Upper lobe of left lung (tissue), 6 donors: Measurements from ENCODE around the gene BRI3BP. TPM values are rescaled to one million over a fixed set of nuclear protein-coding genes. Genes with fewer than 3 reads are reported as not detected.

ENCODE experiments used
- ATAC-seq, 2 donors: fragments of 200-7000 bp; cut with Tn5 transposase; one replicate each; pipeline ENCODE4 v1.9.1; 2022; ENCODE audit warnings: mild to moderate bottlenecking in 2 of 2, moderate library complexity in 2 of 2; ENCODE audit not compliant: low FRiP score in 2 of 2
- DNase-seq, 2 donors: peaks; one replicate each; pipeline ENCODE4 v3.0.0-alpha.2; 2019 to 2020
- H3K27ac ChIP-seq, 4 donors: fragments of 200-600 bp; sonication (generic); one replicate each; pipeline ENCODE4 v1.5.1; 2016 to 2019
- H3K27me3 ChIP-seq, 4 donors: fragments of 200-600 bp; sonication (generic); one replicate each; pipeline ENCODE4 v1.5.1; 2017 to 2019
- H3K36me3 ChIP-seq, 4 donors: fragments of 200-600 bp; sonication (generic); one replicate each; pipeline ENCODE4 v1.5.1; 2016 to 2019
- H3K4me1 ChIP-seq, 4 donors: fragments of 200-600 bp; sonication (generic); one replicate each; pipeline ENCODE4 v1.5.1; 2018 to 2019
- H3K4me3 ChIP-seq, 4 donors: fragments of 200-600 bp; sonication (generic); one replicate each; pipeline ENCODE4 v1.5.1; 2017 to 2019; ENCODE audit warnings: mild to moderate bottlenecking in 2 of 4, moderate library complexity in 1 of 4
- H3K9me3 ChIP-seq, 4 donors: fragments of 200-600 bp; sonication (generic); one replicate each; pipeline ENCODE4 v1.5.1; 2018 to 2019
- EP300 ChIP-seq, 4 donors: sonication (generic); formaldehyde crosslinking; IDR thresholded peaks; one replicate each; pipeline ENCODE4 v1.5.1; 2017; ENCODE audit warnings: antibody characterized with exemption in 4 of 4, control low read depth in 2 of 4
- POLR2A ChIP-seq, 4 donors: fragments of 450-650 bp; IDR thresholded peaks; one replicate each; pipeline ENCODE4 v1.5.1; 2016 to 2017; ENCODE audit warnings: antibody characterized with exemption in 4 of 4, mild to moderate bottlenecking in 2 of 4
- POLR2AphosphoS5 ChIP-seq, 2 donors: sonication (generic); formaldehyde crosslinking; IDR thresholded peaks; one replicate each; pipeline ENCODE4 v1.5.1; 2017; ENCODE audit warnings: antibody characterized with exemption in 2 of 2
- WGBS, 2 donors: methylation state at CpG; one replicate each; pipeline ENCODE4 v1.1.5; 2017 to 2018; 5-methylcytosine and 5-hydroxymethylcytosine counted together
- total RNA-seq, 6 donors: library from RNA; depleted of rRNA in 4 of 6; stranded (reverse); fragments of >200 nt in 4 of 6; gene quantifications; one replicate each; pipeline versions ENCODE4 v1.1.0 to v1.2.1, GENCODE V29; 2016 to 2021
- TF ChIP-seq, protein P1 (sequence below), 6 experiments: fragments of 450-650 bp in 4 of 6; fragments of 200-600 bp in 2 of 6; sonication (generic) in 2 of 6; IDR thresholded peaks; one replicate each; pipeline ENCODE4 v1.5.1; 2016 to 2019; ENCODE audit warnings: antibody characterized with exemption in 6 of 6
- donor health status: DM: no; HTN: no; CAD: no; lungs with moderate emphysema.
- donor health status: DM: no; HTN: yes; CAD: no; lungs with severe emphysema.

Gene BRI3BP
- total RNA-seq, 6 donors from 2014 or later = 3.1 to 8.5 (median 6.7) TPM

- no peak for ATAC-seq
These were observed 22.4 kb downstream of the BRI3BP start for GRCh38 chr12:125015680-125016310.

GRCh38 chr12:125017801-125018200 lies 24.4 kb downstream of the BRI3BP start:
- no peaks in the 10 kb centered on the region for H3K4me1 ChIP-seq
- WGBS, 2 donors = 87 to 94% methylated on average over 9 of the region's 9 CpGs
- no peak overlapping the region for H3K4me3 ChIP-seq
- no peaks in the 10 kb centered on the region for H3K9me3 ChIP-seq
- no peak overlapping the region for H3K27ac ChIP-seq
- TF ChIP-seq POLR2A (IDR thresholded peaks at IDR 0.05) (no peak), EP300 (IDR thresholded peaks at IDR 0.05) (no peak), POLR2AphosphoS5 (IDR thresholded peaks at IDR 0.05) (no peak)
- TF ChIP-seq, protein P1, sequence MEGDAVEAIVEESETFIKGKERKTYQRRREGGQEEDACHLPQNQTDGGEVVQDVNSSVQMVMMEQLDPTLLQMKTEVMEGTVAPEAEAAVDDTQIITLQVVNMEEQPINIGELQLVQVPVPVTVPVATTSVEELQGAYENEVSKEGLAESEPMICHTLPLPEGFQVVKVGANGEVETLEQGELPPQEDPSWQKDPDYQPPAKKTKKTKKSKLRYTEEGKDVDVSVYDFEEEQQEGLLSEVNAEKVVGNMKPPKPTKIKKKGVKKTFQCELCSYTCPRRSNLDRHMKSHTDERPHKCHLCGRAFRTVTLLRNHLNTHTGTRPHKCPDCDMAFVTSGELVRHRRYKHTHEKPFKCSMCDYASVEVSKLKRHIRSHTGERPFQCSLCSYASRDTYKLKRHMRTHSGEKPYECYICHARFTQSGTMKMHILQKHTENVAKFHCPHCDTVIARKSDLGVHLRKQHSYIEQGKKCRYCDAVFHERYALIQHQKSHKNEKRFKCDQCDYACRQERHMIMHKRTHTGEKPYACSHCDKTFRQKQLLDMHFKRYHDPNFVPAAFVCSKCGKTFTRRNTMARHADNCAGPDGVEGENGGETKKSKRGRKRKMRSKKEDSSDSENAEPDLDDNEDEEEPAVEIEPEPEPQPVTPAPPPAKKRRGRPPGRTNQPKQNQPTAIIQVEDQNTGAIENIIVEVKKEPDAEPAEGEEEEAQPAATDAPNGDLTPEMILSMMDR (IDR thresholded peaks at IDR 0.05) = no peak
- DNase-seq (no peak), ATAC-seq (no peak)
- no peaks in the 10 kb centered on the region for H3K27me3 ChIP-seq
- peaks cover 0 to 14% (median 0%) of the 10 kb centered on the region in 4 donors for H3K36me3 ChIP-seq

More at GRCh38 chr12:125015680-125016310, 22.4 kb downstream of the BRI3BP start:
- H3K9me3 ChIP-seq = no peaks in the 10 kb centered on the region
- no peaks in the 10 kb centered on the region for H3K4me1 ChIP-seq
- peaks cover 0 to 14% (median 0%) of the 10 kb centered on the region in 4 donors for H3K36me3 ChIP-seq
- H3K27me3 ChIP-seq = no peaks in the 10 kb centered on the region
- H3K4me3 ChIP-seq = no peak overlapping the region
- H3K27ac ChIP-seq = no peak overlapping the region
- WGBS, 2 donors = 94% methylated on average over 24 of the region's 24 CpGs
- no peak for DNase-seq
- TF ChIP-seq POLR2AphosphoS5 (IDR thresholded peaks at IDR 0.05) (no peak), POLR2A (IDR thresholded peaks at IDR 0.05) (no peak), EP300 (IDR thresholded peaks at IDR 0.05) (no peak)
- TF ChIP-seq, protein P1 (IDR thresholded peaks at IDR 0.05) = no peak

- TF ChIP-seq POLR2AphosphoS5 (IDR thresholded peaks at IDR 0.05) (no peak), EP300 (IDR thresholded peaks at IDR 0.05) (no peak), POLR2A (IDR thresholded peaks at IDR 0.05) (no peak)
- TF ChIP-seq, protein P1 (IDR thresholded peaks at IDR 0.05) = no peak
- ATAC-seq (no peak), DNase-seq (no peak)
- Histone ChIP-seq H3K36me3 (peaks cover 0 to 12% (median 0%) of the 10 kb centered on the region in 4 donors), H3K27ac (no peak overlapping the region), H3K9me3 (no peaks in the 10 kb centered on the region), H3K27me3 (no peaks in the 10 kb centered on the region), H3K4me1 (no peaks in the 10 kb centered on the region), H3K4me3 (no peak overlapping the region)
- 95 to 96% methylated on average over 11 of the region's 11 CpGs for WGBS, 2 donors
These were observed 24.9 kb downstream of the BRI3BP start for GRCh38 chr12:125018356-125018755.

DNA sequence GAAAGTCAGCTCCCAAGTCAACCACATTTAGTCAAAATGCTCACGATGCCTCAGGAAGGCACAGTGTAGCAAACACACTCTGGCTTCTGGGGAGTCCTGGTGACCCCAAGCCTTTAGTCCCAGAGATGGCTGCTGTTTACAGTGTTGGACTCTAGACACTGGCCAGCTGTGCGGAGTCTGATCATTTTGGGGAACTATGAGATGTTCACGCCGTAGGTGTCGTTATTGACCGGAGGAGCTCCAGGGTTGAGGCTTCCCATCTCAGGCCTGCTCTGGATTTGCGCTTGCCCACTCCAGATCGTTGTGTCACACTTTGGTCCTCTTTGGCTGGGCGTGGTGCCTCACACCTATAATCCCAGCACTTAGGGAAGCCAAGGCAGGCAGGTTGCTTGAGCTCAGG lies 27.7 kb downstream of the BRI3BP start:
- no peak overlapping the region for H3K27ac ChIP-seq
- peaks cover 0 to 2% (median 0%) of the 10 kb centered on the region in 4 donors for H3K36me3 ChIP-seq
- DNase-seq = no peak
- TF ChIP-seq POLR2AphosphoS5 (IDR thresholded peaks at IDR 0.05) (no peak), EP300 (IDR thresholded peaks at IDR 0.05) (no peak), POLR2A (IDR thresholded peaks at IDR 0.05) (no peak)
- TF ChIP-seq, protein P1 (IDR thresholded peaks at IDR 0.05) = no peak
- WGBS, 2 donors = 97 to 98% methylated on average over 9 of the region's 9 CpGs
- no peaks in the 10 kb centered on the region for H3K9me3 ChIP-seq
- no peaks in the 10 kb centered on the region for H3K4me1 ChIP-seq
- ATAC-seq = no peak
- no peak overlapping the region for H3K4me3 ChIP-seq
- H3K27me3 ChIP-seq = no peaks in the 10 kb centered on the region

- Histone ChIP-seq H3K9me3 (no peaks in the 10 kb centered on the region), H3K4me3 (no peak overlapping the region), H3K27me3 (no peaks in the 10 kb centered on the region), H3K36me3 (peaks cover 0 to 2% (median 0%) of the 10 kb centered on the region in 4 donors), H3K27ac (no peak overlapping the region), H3K4me1 (no peaks in the 10 kb centered on the region)
- DNase-seq (no peak), ATAC-seq (no peak)
- TF ChIP-seq POLR2A (IDR thresholded peaks at IDR 0.05) (no peak), EP300 (IDR thresholded peaks at IDR 0.05) (no peak), POLR2AphosphoS5 (IDR thresholded peaks at IDR 0.05) (no peak)
- TF ChIP-seq, protein P1 (IDR thresholded peaks at IDR 0.05) = no peak
- 80 to 86% methylated on average over 5 of the region's 5 CpGs for WGBS, 2 donors
These were observed 28.3 kb downstream of the BRI3BP start for GRCh38 chr12:125021771-125022170.
